HepG2 (cell line): ENCODE data around the gene LBR. TPM values are rescaled to one million over a fixed set of nuclear protein-coding genes. Genes with fewer than 3 reads are reported as not detected.

Experiments
- ATAC-seq: fragments of 200-7000 bp; cut with Tn5 transposase; 3 replicates; pipeline ENCODE4 v1.9.1; 2020; ENCODE audit warnings: mild to moderate bottlenecking, moderate library complexity
- BruUV-seq: library from RNA; stranded (reverse); fragments of 400-500 nt; replicated peaks from 2 replicates; lab custom pipeline; 2021; lab: Mats Ljungman, UMichigan
- CTCF ChIA-PET: fragments of 300-600 bp; formaldehyde crosslinking; extraction: SDS; loops from one replicate; lab custom pipeline; 2021; ENCODE audit warnings: low total read pairs, inconsistent platforms, low intra/inter-chr PET ratio; lab: Yijun Ruan, JAX
- POLR2A ChIA-PET: fragments of 350-600 bp; sonication (Branson Sonifier 250); formaldehyde crosslinking; loops from one replicate; lab custom pipeline; 2020; ENCODE audit warnings: antibody characterized with exemption, inconsistent platforms; lab: Yijun Ruan, JAX
- DNase-seq: peaks from one replicate; pipeline ENCODE4 v3.0.0-alpha.2; 2015; ENCODE audit warnings: low spot score
- FAIRE-seq: peaks from 3 replicates; lab custom pipeline; 2011; peaks lifted over from hg19 to GRCh38; lab: Jason Lieb, UNC
- H2AFZ ChIP-seq: one replicate; pipeline ENCODE4 v1.6.1; 2011; ENCODE audit warnings: low read length, inconsistent platforms
- H3K27ac ChIP-seq: fragments of 300-600 bp; 3 replicates; pipeline ENCODE4 v1.8.0; 2011; ENCODE audit warnings: mixed run types, mild to moderate bottlenecking, mixed read lengths, low read length, inconsistent platforms; ENCODE audit not compliant: insufficient read depth; ENCODE audit errors: extremely low read length
- H3K27me3 ChIP-seq, 2 experiments: fragments of 200-600 bp in 1 of 2; 2 replicates in 1 of 2; 3 replicates in 1 of 2; pipeline versions ENCODE4 v1.6.0 to v1.8.0; 2011; ENCODE audit warnings: low read length in 2 of 2, mild to moderate bottlenecking in 2 of 2, moderate library complexity in 2 of 2, inconsistent platforms in 1 of 2; ENCODE audit not compliant: insufficient read depth in 2 of 2, control insufficient read depth in 1 of 2
- H3K36me3 ChIP-seq, 2 experiments: fragments of 200-600 bp in 1 of 2; replicated peaks in 1 of 2; 2 replicates in 1 of 2; 3 replicates in 1 of 2; pipeline versions ENCODE4 v1.5.1 to v1.8.0; 2011; ENCODE audit warnings: low read length in 2 of 2, inconsistent platforms in 1 of 2; ENCODE audit not compliant: insufficient read depth in 2 of 2, control insufficient read depth in 1 of 2
- H3K4me1 ChIP-seq: 2 replicates; pipeline ENCODE4 v1.5.1; 2012; ENCODE audit warnings: low read length, inconsistent platforms; ENCODE audit not compliant: insufficient read depth
- H3K4me2 ChIP-seq: 2 replicates; pipeline ENCODE4 v1.6.0; 2011; ENCODE audit warnings: low read depth, low read length, inconsistent platforms
- H3K4me3 ChIP-seq, 3 experiments: fragments of 200-600 bp in 1 of 3; sonication (generic), shearing (Covaris generic) in 1 of 3; replicated peaks in 1 of 3; 2 replicates each; pipeline ENCODE4 v1.5.1; 2011 to 2016; ENCODE audit warnings: low read length in 3 of 3, inconsistent platforms in 2 of 3, low read depth in 2 of 3, mild to moderate bottlenecking in 2 of 3, control low read depth in 1 of 3, mixed read lengths in 1 of 3; ENCODE audit not compliant: insufficient read depth in 1 of 3
- H3K79me2 ChIP-seq: one replicate; pipeline ENCODE4 v1.6.1; 2011; ENCODE audit warnings: low read length, inconsistent platforms; ENCODE audit not compliant: insufficient read depth
- H3K9ac ChIP-seq: 2 replicates; pipeline ENCODE4 v1.6.0; 2011; ENCODE audit warnings: mild to moderate bottlenecking, low read depth, low read length, inconsistent platforms; ENCODE audit not compliant: insufficient read depth
- H3K9me3 ChIP-seq: 2 replicates; pipeline ENCODE4 v1.5.1; 2012; ENCODE audit warnings: mild to moderate bottlenecking, low read length
- H4K20me1 ChIP-seq: 2 replicates; pipeline ENCODE4 v1.6.0; 2011; ENCODE audit warnings: inconsistent platforms, mild to moderate bottlenecking, low read length, moderate library complexity; ENCODE audit not compliant: insufficient read depth
- FOXO1 ChIP-seq: sonication (generic); formaldehyde crosslinking; IDR thresholded peaks from 2 replicates; pipeline ENCODE4 v1.4.0; 2020; ENCODE audit warnings: missing genetic modification reagents
- JDP2 ChIP-seq: sonication (generic); formaldehyde crosslinking; IDR thresholded peaks from 2 replicates; pipeline ENCODE4 v1.8.1; 2022; ENCODE audit warnings: missing genetic modification reagents, borderline replicate concordance
- NFKB2 ChIP-seq: sonication (generic); formaldehyde crosslinking; IDR thresholded peaks from 2 replicates; pipeline ENCODE4 v1.4.0; 2020; ENCODE audit warnings: missing genetic modification reagents, borderline replicate concordance
- NKX3-1 ChIP-seq: sonication (generic); formaldehyde crosslinking; IDR thresholded peaks from 2 replicates; pipeline ENCODE4 v1.5.0; 2020; ENCODE audit warnings: missing genetic modification reagents
- ONECUT2 ChIP-seq: sonication (generic); formaldehyde crosslinking; IDR thresholded peaks from 2 replicates; pipeline ENCODE4 v1.4.0; 2020; ENCODE audit warnings: missing genetic modification reagents
- PREB ChIP-seq: sonication (generic); formaldehyde crosslinking; IDR thresholded peaks from 2 replicates; pipeline ENCODE4 v1.4.0; 2020; ENCODE audit warnings: missing genetic modification reagents
- SMC3 ChIP-seq: IDR thresholded peaks from 2 replicates; pipeline ENCODE4 v1.6.1; 2011; ENCODE audit warnings: low read length, improper control_type of control experiment
- STAG1 ChIP-seq: sonication (generic); formaldehyde crosslinking; IDR thresholded peaks from 2 replicates; pipeline ENCODE4 v1.4.0; 2020; ENCODE audit warnings: missing genetic modification reagents
- TBX3 ChIP-seq: fragments of 450-650 bp; IDR thresholded peaks from 2 replicates; pipeline ENCODE4 v1.6.1; 2017; ENCODE audit warnings: antibody characterized with exemption, mild to moderate bottlenecking, inconsistent platforms, borderline replicate concordance
- THAP8 ChIP-seq: sonication (generic); formaldehyde crosslinking; IDR thresholded peaks from 2 replicates; pipeline ENCODE4 v1.5.1; 2020; ENCODE audit warnings: missing genetic modification reagents, mild to moderate bottlenecking, borderline replicate concordance
- ZNF232 ChIP-seq: sonication (generic); formaldehyde crosslinking; IDR thresholded peaks from 2 replicates; pipeline ENCODE4 v1.4.0; 2020; ENCODE audit warnings: missing genetic modification reagents, borderline replicate concordance
- ZNF709 ChIP-seq: sonication (generic); formaldehyde crosslinking; IDR thresholded peaks from 2 replicates; pipeline ENCODE4 v1.5.0; 2020; ENCODE audit warnings: mild to moderate bottlenecking, missing genetic modification reagents
- WGBS: methylation state at CpG from one replicate; pipeline ENCODE4 v1.1.6; 2017; ENCODE audit warnings: low lambda C conversion rate; 5-methylcytosine and 5-hydroxymethylcytosine counted together
- in situ Hi-C: cut with HindIII; loops from 2 replicates; pipeline ENCODE4 v1.10.0; 2017; ENCODE audit warnings: low pct_unique_long_range_greater_than_20kb; ENCODE audit not compliant: extremely low pct_ligation_motif_present
- intact Hi-C: fragments of 100-400 bp; cut with micrococcal nuclease; formaldehyde crosslinking; loops from one replicate; pipeline ENCODE4 v1.10.0; 2022; ENCODE audit not compliant: unreplicated experiment
- polyA plus RNA-seq, 8 experiments: library from polyadenylated mRNA; depleted of rRNA in 3 of 8; stranded (reverse) in 7 of 8; unstranded in 1 of 8; fragments of >200 nt; fragmentation: Illumina TruSeq in 4 of 8; extraction: Trizol in 4 of 8; gene quantifications; 2 replicates each; pipeline versions ENCODE4 v1.2.1 to v1.2.3, GENCODE V29; 2011 to 2016; ENCODE audit warnings: low read depth in 4 of 8, missing spikeins in 1 of 8, mixed read lengths in 1 of 8; ENCODE audit not compliant: insufficient read depth in 1 of 8
- total RNA-seq, 5 experiments: library from RNA; depleted of rRNA; stranded (reverse); fragments of >200 nt; fragmentation: Illumina TruSeq; extraction: Trizol; gene quantifications; 2 replicates each; pipeline ENCODE4 v1.2.3, GENCODE V29; 2016; ENCODE audit warnings: low read depth in 1 of 5
- TF ChIP-seq, protein P1 (sequence below): sonication (generic); formaldehyde crosslinking; IDR thresholded peaks from 2 replicates; pipeline ENCODE4 v1.5.0; 2020; ENCODE audit warnings: mild to moderate bottlenecking, missing genetic modification reagents, moderate library complexity

Gene LBR
- total and polyA plus RNA-seq, 2 of the 13 experiments (the other 11 are each of a cell fraction or from before 2014, with no cell fraction given): 38.9 to 76.7 TPM

DNA sequence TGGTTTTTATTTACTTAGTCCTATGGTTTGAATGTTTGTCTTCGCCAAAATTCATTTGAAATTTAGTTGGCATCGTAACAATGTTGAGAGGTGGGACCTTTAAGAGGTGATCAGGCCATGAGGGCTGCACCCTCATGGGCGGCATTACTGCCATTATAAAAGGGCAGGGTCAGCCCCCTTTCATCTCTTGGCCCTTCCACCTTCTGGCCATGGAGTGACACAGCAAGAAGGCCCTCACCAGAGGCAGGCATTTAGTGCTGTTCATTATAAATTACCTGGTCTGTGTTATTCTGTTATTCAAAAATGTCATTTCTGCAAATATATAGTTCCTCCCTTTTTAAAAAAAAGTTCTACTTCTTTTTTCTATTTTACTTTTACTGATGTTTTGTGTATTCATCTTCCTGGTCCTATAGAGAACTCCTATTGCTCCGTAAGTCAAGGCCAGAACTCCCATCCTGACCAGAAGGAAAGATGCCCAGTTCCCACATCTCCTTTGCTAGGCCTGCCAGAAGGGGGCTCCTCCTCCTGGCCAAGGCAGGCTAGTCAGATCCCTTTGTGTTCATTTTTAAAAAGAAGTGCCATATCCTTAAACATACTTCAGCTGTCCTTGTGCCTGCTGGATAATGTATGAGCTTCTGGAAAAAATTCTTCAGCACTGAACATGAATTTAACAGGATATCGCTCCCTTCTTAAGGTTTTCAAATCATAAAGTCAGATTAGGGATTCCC, 10.0 kb upstream of the LBR start:
- no peak for FAIRE-seq
- no peak overlapping the region for H3K4me2 ChIP-seq

More for the DNA sequence above, 10.0 kb upstream of the LBR start:
- H2AFZ ChIP-seq: no peak overlapping the region
- H3K27me3 ChIP-seq: peaks cover 0 to 1% of the 10 kb centered on the region in 2 experiments; a peak in 1 of 5 replicates
- no peaks in the 10 kb centered on the region for H3K79me2 ChIP-seq
- no peaks in the 10 kb centered on the region for H3K36me3 ChIP-seq
- TF ChIP-seq PREB (CRISPR knock-in tag) (no peak), ZNF709 (CRISPR knock-in tag) (no peak), ONECUT2 (CRISPR knock-in tag) (no peak), TBX3 (no peak), NKX3-1 (CRISPR knock-in tag) (no peak), STAG1 (CRISPR knock-in tag) (0 out of 2 replicates have a peak, but pooled peaks have one; percentile 22), SMC3 (peak; percentile 25; the same call in 1 of the 2 replicates), JDP2 (CRISPR knock-in tag) (no peak), FOXO1 (CRISPR knock-in tag) (no peak), THAP8 (CRISPR knock-in tag) (no peak), NFKB2 (CRISPR knock-in tag) (no peak), ZNF232 (CRISPR knock-in tag) (no peak)
- TF ChIP-seq, protein P1, sequence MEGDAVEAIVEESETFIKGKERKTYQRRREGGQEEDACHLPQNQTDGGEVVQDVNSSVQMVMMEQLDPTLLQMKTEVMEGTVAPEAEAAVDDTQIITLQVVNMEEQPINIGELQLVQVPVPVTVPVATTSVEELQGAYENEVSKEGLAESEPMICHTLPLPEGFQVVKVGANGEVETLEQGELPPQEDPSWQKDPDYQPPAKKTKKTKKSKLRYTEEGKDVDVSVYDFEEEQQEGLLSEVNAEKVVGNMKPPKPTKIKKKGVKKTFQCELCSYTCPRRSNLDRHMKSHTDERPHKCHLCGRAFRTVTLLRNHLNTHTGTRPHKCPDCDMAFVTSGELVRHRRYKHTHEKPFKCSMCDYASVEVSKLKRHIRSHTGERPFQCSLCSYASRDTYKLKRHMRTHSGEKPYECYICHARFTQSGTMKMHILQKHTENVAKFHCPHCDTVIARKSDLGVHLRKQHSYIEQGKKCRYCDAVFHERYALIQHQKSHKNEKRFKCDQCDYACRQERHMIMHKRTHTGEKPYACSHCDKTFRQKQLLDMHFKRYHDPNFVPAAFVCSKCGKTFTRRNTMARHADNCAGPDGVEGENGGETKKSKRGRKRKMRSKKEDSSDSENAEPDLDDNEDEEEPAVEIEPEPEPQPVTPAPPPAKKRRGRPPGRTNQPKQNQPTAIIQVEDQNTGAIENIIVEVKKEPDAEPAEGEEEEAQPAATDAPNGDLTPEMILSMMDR: peak; percentile 53
- TF ChIP-seq, all 625 proteins: peak for 3
- H3K27ac ChIP-seq: no peak overlapping the region
- no peaks in the 10 kb centered on the region for H3K9me3 ChIP-seq
- intact Hi-C loops (no loop called here), in situ Hi-C loops (no loop called here)
- CTCF ChIA-PET: no interaction called here
- POLR2A ChIA-PET: no interaction called here
- no peaks in the 10 kb centered on the region for H4K20me1 ChIP-seq
- no peak for ATAC-seq
- H3K4me3 ChIP-seq: no peak overlapping the region
- H3K9ac ChIP-seq: no peak overlapping the region
- no peak for DNase-seq
- WGBS: 68% methylated on average over 5 of the region's 5 CpGs
- peaks cover 47% of the 10 kb centered on the region for H3K4me1 ChIP-seq
- BruUV-seq: no TSS peak
